Hindlimb muscle (tissue), 1 donor: ENCODE data around the gene NEUROD2. TPM values are rescaled to one million over a fixed set of nuclear protein-coding genes. Genes with fewer than 3 reads are reported as not detected.
"Not testable (repeated sequence)": the region's sequence is repeated elsewhere in the genome, so short reads cannot be mapped to it uniquely, and the experiment has no call there.

Source experiments
- DNase-seq: peaks from one replicate; pipeline ENCODE4 v3.0.0-alpha.2; 2013
- polyA plus RNA-seq: library from polyadenylated mRNA; unstranded; fragments of 120-200 nt; gene quantifications from one replicate; pipeline ENCODE4 v1.2.1, GENCODE V29; 2013; ENCODE audit not compliant: insufficient read length

Gene NEUROD2
- polyA plus RNA-seq, 1 donor = 0.05 TPM

DNA sequence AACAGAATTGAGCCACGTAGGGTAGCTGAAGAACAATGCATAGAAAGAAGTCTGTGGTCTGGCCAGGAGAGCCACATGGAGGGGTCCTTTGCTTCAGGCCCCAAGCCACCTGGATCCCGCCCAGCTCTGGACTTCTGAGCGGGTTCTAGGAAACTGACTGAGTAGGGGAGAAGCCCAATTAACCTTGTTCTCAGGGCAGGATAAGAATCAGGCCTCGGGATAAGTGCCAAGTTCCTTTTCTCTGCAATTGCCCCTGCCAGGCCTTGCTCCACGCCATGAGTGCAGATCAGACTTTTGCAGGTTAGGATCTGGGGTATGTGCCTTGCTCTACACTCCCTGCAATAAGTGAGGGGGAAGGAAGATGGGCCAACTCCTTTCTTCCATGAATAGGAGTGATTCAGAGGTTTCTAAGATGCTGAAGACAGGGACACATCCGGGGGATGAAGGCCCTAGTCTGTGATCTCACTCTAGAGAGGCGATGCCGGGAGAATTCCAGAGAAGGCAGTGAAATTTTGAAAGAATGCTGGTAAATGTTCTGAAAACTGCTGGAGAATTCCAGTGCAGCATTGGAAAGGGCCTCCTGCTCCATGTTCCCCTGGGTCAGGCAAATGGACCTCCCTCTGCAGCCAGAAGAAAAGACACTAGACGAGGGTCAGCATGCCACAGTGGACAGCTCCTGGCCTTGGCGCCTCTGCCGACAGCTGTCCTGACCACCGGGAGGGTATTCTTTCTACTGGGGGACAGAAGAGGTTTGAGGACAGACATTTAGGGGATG is 5.8 kb downstream of the NEUROD2 start:
- no peak for DNase-seq

DNA sequence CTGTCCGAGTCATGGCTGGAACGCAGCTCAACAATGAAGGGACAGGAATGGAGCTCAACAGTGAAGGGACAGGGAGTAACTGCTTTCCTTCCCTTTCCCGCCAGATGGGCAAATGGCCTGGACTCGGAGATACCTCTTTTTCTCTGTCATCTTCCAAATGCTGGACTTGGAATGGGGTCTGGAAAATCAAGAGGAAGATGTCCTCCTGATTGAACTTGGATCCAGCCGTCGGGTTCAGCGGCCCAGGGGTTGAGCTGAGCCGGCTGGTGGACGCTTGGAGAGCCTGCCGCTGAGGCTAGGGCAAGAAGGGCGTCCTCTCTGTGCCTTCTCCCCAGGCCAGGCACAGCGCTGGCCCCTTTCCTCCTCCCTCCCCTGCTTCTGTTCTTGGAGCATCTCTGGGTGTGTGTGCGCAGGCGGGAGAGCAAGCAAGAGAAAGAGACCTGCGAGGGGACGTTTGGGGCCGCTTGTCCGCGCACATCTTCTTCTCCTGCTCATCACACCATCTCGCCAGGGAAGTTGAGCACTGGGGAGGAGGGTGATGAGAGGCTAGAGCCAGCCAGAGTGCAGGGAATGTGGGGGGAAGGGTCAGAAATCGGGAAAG is 6.6 kb downstream of the NEUROD2 start:
- DNase-seq = no peak

DNA sequence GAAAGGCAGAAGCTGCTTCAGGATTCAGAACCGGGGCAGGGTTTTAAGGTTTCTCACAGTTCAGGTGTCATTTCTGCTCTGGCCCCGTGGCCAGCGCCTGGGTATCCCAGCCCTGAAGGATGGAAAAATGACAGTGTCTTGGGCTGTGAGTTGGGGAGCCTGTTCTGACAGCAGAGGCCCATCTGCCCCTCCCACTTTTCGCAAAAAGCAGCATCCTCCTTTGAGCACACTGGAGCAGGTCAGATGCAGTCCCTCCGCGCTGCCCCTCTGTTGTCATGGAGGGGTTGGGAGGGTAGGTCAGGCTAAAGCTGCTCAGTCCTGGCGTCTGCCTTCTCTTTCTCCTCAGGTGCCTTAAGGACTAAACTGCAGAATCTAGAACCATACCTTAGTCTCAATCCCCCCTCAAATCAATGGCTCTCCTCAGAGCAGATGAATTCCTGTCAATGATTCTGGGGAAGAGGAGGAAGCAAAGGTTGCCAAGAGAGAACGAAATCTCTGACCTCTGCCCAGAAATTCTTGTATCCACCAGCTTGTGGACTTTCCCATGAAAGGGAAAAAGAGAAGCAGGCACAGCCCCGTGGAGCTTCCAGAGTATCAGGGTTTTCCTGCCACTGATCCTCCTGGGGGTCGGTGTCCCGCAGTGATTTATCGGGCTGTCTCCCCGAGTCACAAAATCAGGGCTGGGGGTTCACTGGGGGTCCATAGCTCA is 7.3 kb downstream of the NEUROD2 start:
- DNase-seq = no peak

DNA sequence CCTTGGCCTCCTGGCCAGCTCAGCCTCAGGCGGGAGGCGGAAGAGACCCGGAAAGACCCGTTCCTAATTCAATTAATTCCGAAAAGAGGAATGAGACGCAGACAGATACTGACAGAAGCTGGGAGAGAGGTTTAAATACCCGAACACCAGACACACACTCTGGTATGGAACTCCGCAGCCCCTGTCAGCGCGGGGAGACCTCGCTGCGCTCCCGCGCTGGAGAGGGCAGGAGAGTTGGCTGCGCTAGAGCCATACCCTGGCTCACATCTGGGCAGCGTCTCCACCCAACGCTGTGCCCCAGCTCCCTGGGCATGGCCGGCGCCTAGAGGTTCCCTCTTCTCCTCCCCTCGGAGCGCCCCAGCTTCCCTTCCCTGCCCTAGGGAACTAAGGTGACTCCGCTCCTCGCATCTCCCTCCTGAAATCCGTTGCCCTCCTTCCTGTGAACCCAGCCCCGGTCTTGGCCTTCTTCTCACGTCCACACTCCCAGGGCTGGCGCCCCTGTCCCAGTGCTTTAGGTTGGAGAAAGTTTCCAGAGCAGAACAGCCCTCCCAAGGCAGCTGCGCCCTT is 8.0 kb downstream of the NEUROD2 start:
- no peak for DNase-seq

DNA sequence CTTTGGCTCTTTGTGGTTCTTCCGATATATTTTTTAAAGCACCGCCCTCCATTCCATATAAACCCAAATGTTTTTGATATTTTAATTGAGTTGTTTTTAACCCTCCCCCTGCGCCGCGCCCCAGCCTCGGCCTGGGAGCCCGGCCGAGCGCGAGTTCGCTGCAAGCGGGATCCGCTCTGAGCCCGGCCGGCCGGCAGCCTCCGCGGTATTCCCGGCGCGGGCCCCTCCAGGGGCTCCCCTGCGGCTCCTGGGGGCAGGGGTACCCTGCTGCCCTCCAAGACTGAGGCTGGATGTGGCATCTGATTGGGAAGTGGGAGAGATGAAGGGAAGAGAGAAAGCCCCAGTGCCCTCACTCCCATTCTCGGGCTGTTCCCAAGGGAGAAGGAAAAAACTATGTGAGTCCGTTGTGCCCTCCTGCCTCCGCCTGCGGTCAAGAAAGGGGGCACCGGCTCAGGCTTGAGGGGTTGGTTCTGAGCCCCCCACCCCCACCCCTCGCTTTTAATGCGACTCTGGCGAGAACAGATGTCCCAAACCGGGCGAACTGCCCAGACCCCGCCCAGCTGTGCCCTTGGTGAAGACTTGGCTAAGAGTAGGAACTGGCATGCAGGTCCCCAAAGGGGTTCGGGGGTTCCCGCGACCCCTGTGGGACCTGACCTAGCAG is 8.6 kb downstream of the NEUROD2 start:
- DNase-seq = no peak

DNA sequence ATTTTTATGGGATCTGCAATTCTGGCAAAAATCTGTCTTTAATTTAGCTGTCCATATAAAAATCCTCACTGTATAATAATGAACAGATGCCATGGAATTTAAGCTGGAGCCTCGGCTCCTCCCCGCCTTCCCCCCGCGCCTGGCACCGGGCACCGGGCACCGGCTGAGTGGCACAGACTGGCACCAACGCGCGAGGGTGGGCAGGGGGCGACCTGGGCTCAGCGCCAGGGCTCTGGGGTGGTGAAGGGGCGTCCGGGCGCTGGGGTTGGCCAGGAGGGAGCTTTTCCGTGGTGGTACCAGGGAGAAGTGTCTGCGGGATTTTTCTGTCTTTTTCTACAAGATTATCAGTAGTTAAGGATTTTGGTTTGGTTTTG is 9.1 kb downstream of the NEUROD2 start:
- DNase-seq = no peak

DNA sequence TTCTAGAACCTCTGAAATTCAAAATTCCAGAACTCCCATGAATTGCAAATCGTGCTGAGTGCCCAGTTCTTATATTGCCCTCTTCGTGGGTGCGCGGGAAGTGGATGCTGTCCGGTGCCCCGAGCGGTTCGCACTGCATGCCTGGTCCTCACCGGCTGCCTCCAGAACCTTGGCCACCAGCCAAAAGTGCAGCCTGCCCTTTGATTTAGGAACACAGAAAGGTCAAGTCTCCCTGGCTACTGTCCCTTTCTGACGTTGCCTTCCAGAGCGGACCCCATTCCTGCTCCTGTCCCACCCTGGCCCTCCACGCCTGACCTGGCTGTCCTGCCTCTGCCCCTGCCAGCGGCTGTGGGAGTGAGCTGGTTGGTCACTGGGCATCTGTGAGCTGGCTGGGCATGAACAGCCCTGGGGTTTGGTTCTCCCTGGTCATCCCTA is 9.7 kb downstream of the NEUROD2 start:
- no peak for DNase-seq

DNA sequence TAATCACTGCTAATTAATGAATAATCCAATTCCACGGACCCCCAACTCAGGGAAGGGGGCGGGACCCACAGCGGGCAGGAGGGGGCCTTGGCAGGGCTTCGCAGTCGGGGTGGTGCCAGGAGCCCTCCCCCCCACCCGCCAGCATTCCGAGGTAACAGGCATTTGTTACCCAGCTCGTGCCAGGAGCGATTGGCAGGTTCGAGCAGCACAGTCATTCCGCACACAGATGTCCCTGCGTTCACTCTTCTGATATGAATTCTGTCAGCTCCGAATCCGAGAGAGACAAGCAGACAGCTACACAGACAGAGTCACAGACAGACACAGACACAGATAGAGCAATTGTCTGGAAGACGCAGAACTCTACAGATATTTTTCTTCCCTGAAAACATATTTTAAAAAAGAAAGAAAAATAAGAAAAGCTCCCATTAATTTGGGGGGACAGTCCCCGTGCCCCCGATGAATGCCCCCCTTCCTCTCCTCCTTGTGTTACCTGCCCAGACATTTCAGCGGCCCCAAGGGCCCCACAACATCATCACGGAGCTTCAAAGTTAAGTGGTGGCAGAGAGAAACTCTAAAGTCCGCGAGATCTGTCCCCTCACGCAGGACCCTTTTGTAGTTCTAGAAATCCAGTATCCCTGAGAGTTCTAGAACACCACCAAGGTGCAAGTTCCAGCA is 10.2 kb downstream of the NEUROD2 start:
- DNase-seq = no peak

DNA sequence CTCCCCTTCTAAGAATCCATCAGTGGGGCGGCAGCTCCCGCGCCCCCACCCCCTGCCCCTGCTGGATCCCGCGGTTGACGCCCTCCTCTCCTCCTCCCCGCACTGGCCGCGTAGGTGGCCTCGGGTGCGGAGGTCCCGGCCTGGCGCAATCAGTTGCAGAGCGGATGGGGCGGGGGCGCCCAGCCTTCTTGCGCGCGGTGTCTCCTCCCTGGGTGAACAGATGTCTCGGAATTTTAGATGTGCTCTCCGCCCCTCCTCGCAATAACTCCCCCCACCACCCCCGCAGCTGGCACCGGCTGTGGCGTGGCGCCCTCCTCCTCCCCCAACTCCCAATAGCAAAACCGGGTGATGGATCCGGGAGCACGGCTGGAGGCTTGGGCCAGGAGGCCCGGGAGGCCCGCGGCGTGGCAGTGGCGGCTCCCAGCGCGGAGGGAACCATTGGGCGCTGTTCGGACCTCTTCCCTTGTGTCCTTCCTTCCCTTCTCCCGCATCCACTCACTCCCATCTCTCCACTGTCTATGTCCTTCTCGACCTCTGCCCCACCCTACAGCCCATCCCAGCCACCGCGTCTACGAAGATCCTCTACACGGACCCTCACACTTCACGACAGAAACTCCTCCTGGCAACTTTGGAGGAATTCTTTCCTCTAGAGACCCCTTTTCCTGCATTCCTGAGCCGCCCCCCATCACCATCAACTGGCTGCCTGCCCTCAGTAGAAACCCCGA is 11.0 kb downstream of the NEUROD2 start:
- DNase-seq = no peak

DNA sequence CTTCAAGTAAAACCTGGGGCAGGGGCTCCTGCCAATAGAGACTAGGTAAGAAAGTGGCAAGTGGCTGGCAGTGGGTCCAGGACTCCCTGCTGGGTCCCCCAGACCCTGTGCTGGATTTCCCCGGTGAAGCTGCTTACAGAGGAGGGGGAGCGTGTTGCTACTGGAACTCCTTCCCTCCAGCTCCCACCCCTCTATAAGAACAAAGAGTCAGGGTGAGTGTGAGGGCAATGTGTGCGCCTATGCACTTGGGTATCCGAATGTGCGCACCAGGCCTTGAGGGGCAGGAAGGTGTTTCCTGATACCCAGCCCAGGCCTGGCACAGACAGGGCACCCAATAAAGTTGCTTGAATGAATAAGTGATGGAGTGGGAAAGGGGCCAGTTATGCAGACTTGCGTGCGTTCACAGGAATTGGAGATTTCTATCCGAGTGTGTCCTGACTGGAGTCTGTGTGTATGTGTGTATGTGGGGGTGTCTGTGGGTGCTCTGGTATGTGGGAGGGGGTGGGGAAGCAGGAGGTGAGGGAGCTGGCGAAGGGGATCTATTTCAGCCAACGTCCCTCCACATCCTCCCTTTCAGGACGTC is 11.7 kb downstream of the NEUROD2 start:
- no peak for DNase-seq

DNA sequence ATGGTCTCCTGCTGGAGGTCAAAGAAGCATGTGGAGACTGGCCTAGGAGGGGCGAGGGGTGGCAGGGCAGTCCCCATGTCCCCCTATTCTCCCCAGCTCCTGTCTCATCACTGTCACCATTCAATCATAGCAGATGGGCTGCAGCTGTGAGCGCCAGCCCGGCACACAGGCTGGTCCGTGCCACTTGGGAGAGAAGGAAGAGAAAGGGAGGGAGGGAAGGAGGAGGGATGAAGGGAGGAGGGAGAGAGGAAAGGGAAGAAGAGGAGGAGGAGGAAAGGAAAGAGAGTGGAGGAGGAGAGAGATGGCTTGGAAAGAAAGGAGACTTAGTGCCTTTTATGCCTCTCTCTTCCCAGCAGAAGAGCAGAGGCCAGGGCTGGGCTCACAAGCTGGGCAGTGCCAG is 12.4 kb downstream of the NEUROD2 start:
- no peak for DNase-seq

DNA sequence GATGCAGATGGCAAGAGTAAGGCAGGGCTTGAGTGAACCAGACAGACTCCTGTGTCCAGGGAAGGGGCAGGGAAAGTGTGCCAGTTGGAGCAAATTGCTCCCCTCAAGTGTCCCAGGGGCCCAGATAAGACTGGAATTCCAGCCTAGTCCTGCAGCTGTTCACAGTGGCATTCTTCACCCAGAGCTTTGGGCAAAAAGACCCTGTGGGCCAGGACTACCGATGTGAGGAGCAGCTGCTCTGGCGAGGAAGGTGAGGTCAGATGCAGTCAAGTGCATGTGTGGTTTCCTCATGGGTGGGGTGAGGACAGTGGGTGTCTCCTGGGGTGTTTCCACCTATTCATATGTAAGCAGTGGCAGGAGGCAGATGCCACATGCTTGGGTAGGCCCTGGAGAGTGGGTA is 14.3 kb downstream of the NEUROD2 start:
- DNase-seq = no peak

DNA sequence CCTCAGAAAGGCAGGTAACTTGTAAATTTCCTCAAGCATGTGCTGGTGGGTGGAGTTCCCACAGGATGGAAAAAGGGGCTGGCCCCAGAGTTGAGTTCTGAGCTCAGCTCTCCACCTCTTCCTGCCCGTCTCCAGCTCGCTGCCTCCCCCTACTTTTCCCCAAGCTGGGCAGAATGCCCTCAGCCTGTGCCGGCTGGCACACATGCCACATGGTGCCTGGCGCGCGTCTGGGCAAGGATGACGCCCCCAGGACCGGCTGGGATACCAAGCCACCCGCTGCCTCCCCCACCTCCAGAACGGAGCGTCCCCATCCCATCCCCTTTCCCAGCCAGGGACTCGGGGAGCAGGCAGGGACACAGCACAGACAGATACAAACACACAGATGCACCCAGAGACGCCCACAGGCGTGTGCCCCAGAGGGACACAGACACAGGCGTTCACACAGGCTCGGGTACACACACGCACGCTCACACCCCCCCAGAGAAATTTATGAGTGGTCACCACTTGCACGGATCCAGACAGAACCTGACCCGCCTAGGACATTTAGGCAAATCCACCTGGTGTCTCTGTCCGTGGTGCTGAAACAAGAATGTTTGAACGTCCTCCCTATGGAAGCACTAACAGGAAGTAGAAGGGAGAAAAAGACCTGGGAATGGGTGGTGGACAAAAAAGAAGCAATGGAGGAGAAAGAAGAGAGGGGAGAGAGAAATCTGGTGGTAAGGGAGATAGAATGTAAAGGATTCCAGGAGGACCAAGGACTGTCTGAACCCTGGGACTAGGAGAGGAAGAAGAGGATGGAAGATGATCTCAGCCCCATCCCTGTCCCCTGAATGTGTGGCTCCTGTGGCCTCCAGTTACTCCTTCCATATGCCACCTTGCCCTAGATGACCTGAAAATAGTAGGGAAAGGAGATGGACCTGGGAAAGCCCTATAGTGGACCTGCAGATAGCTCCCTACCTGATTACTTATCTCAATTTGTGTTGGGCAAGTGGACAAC is 15.5 kb downstream of the NEUROD2 start:
- no peak for DNase-seq

DNA sequence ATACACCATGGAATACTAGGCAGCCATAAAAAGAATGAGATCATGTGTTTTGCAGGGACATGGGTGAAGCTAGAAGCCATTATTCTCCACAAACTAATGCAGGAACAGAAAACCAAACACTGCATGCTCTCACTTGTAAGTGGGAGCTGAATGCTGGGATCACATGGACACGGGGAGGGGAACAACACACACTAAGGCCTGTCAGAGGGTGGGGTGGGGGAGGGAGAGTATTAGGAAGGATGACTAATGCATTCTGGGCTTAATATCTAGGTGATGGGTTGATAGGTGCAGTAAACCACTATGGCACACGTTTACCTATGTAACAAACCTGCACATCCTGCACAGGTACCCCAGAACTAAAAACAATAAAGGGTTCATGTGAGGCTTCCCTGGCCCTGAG is 17.5 kb downstream of the NEUROD2 start:
- DNase-seq = not testable (repeated sequence)

DNA sequence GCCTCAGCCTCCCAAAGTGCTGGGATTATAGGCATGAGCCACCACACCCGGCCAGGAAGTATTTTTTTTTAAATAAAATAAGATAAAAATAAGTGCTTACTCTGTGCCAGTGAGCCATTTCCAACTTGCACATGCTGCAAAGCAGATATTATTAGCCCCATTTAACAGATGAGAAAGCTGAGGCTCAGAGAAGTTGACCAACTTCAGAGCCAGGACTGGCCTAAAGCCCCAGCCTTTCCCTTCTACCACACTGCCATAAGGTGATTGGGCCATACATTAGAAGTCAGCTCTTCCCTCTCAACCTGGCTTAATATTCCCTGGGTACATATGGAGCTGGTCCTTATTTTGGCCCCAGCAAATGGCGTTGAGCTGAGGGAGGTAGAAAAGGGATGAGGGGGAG is 25.1 kb downstream of the NEUROD2 start:
- no peak for DNase-seq

DNA sequence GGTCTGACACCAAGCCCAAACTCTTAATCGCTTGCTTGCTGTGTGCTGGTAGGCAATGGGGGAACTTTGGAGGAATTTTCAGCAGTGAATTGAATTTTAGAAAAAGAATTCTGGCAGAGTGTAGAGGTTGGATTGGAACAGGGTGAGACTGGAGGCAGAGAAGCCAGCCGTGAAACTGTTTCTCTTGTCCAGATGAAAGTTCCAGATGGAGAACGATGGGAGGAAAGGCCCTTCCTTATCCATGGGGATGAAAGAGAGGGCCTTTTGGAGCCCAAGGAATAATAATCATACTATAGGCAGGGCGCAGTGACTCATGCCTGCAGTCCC is 26.0 kb downstream of the NEUROD2 start:
- no peak for DNase-seq

DNA sequence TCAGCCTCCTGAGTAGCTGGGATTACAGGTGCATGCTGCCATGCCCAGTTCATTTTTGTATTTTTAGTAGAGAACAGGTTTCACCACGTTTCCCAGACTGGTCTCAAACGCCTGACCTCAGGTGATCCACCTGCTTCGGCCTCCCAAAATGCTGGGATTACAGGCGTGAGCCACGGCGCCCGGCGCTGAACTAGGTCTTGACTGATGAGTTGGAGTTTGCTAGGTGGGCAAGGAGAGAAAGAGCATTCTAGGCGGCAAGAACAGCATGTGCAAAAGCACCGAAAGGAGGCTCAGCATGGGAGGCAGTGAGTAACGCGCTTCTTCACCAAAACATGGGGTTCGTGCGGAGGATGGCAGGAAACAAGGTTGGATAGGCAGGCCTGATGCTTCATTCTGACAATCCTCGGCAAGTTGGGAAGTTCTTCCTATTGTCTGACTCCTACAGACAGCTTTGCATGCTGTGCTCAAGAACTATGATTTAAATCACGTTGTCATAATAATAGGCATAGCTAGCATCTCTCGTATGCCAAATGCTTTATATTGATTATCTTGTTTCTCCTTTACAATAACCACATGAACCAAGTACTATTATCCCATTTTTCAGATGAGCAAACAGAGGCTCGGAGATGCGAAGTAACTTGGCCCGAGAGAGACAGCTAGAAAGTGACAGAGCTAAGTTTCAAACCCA is 26.5 kb downstream of the NEUROD2 start:
- no peak for DNase-seq

DNA sequence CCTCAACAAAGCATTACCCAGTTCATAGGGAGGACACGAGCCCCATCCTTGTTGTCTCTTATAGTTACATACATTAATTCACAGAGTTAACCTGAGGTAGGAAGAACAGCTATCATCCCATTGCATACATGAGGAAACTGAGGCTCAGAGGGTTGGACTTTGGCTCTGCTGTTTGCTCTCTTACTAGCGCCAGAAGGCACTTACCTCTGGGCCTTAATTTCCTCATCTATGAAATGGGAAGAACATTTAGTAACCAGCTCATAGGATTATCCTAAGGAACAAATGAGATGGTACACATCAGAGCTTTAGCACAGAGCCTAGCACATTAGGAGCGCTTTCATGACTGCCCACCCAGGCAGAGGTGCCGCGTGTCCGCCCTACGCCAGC is 27.6 kb downstream of the NEUROD2 start:
- no peak for DNase-seq

DNA sequence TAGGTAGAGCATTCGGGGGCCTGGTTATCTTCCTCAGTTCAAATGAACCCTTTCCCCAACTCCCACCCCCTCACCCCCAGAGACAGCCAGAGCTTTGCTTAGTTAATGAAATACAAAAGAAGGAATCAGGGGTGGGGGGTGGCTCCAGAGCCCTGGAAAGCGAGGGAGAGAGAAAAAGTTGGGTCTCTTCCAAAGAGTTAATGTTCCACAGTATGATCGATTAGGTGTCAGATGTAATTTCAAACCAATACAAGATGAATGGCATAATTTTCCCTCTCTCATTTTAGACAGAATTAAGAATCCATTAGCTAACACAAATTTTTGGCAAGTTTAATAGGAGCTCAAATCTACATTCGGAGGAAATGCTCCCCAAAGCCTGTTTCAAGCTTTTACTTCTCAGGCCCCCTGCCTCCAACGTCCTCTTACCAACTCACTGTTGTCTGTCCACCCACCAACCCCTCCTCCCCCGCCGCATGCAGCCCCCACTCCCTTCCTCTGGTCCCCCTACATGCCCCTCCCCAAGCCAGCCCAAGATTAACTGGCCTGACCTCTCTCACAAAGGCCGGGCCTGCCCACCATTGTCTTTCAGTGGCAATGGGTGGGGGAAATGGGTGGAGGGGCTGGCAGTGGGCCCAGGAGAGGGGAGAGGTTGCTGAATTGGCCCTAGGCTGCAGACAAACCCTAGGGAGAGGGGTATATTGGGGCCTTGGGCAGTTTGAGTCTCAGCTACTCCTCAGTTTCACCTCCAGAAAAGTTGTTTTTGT is 28.2 kb downstream of the NEUROD2 start:
- DNase-seq = no peak
